Iris pigment epithelial cell (primary cell): ENCODE results near the gene FAM98A.

Source experiments
- DNase-seq: peaks from one replicate; pipeline ENCODE4 v3.0.0-alpha.2; 2011; ENCODE audit warnings: low read depth

FAM98A gene

DNA sequence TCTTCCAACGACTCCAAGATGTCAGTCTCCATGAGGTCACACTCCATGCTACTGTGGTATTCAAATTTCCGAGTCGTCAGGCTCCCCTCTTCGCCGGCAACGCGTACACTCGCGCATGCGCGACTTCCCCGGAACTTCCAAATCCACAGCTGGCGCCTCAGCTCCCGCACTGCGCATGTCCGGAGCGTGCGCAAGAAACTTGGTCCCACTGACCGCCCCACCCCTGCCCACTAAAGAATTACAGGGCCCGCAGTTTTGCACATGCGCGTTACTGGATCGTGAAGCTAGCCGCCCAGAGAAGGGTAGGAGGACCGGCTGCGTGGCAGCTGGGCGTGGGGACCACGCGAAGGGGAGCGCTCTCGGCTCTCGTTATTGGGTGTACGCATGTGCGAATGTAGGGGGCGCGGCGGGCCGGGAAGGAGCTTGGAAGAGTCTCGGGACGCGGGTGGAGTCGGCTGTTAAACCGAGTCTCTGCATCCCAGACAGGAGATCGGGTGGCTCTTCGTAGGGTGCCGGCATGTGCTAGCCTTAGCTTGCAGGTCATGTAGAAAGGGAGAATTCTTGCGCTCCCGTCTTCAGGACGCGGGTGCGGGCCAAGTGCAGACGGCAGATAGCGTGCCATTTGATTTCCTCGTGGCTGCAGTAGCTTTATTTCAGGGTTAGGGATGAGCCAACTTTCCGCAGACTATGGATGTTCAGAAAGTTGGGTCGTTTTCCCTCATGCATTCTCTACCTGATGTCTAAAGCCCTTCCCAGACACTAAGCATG is at the start of gene FAM98A:
Gene FAM98A, minus strand, starts transcription at position 125 of the 768 bp plus-strand sequence. Its CDS starts 78 bp downstream, at position 47.
- peak; percentile 98 for DNase-seq

DNA sequence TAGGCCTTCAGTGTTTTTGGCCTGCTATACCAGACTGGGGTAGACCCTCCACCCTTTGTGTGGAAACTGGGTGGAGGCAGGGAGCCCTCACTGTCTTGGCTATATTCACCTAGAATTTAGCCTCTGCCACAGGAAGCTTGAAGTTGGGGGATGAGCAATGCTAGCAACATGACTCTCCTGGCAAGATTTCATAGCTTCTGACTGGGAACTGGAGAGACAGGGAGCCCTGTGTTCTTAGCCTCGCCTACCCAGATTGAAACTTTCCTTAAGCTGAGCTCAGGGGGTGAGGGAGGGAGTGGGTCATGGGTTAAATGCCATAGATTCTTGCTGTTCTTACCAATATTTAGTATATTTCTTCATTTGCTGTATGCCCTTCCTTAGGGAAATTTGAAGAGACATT is 46.8 kb upstream of the FAM98A start:
- DNase-seq, result peak; percentile 60

DNA sequence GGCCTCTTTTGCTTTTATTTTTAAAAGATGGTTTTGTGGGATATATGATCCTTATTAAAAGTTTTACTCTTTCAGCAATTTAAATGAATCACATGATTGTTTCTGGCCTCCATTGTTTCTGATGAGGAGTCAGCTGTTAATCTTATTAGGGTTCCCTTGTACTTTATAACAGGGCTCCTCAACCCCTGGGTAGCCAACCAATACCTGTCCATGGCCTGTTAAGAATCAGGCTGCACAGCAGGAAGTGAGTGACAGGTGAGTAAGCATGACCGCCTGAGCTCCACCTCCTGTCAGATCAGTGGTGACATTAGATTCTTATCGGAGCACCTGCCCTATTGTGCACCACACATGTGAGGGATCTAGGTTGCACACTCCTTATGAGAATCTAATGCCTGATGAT is 45.1 kb upstream of the FAM98A start:
- no peak for DNase-seq

DNA sequence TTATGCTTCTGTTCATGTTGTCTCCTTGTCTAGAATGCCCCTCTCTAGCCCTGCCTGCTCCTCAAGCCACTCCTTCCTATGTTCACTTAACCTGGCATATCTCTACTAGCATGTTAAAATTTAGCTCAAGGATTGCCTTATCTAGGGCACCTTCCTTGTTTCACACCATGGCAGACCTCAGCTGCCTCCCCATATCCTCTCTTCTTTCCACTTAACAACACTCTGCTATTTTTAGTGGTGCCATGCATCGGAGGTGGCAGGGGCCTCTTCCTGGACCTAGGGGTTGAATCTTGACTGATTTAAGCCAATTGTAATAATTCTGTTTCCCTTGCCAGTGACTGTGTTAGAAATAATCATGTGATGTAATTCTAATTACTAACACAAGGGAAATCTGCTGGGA is 36.9 kb upstream of the FAM98A start:
- no peak for DNase-seq

DNA sequence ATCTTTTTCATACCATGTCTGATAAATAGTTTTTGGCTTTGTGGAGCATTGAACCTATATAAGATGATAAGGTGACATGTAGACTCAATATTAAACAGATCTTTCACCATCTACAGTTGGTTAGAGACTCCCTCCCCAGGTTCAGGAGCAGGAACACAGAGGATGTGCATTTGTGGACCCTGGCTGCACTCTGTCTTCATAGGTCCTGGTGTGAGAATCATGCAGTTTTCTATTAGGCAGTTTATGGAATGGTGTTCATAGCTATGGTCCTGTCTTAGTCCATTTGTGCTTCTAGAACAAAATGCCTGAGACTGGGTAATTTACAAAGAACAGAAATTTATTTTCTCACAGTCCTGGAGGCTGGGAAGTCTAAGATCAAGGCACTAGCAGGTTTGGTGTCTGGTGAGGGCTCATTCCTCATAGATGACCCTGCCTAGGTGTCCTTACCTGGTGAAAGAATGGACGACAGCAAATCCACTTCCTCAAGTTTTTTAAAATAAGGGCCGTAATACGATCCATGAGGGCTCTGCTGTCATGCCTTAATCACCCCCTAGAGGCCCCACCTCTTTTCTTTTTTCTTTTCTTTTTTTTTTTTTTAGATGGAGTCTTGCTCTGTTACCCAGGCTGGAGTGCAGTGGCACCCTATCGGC is 35.3 kb upstream of the FAM98A start:
- DNase-seq, result no peak

DNA sequence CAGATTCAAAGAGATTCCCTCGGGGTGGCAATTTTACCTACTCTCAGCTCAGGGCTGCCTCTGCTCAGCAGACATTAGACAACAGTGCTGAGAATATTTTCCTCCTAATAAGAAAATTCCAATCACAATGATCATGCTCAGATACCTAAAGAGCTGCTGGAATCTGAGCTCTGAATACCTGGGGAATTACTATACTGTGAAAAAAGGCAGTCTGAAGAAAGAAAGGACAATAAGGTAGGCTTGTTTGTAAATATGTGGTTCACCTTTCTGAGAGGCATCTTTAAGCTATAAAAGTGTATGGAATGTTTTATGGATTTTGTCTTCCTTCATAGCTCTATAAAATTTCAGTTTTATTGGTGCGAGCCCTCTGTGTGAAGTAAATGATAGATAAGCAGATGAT is 34.2 kb upstream of the FAM98A start:
- no peak for DNase-seq

DNA sequence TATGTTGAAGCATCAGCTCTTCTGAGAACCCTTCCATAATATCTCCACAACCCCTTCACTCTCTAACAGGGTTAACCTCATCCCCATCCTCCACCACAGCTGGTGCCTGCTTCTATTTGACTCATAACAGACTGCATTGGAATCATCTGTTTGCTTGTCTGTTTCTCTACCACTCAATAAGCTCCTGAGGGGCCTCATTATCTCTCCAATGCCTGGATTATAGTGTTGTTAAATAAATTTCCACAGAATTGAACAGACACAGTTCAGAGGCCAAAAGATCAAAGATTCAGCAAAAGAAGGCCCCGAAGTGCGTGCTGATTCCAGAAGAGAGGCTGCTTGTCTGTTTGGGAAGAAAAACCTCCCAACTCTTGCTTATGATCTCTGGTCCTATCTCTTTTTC is 33.7 kb upstream of the FAM98A start:
- DNase-seq, result no peak

DNA sequence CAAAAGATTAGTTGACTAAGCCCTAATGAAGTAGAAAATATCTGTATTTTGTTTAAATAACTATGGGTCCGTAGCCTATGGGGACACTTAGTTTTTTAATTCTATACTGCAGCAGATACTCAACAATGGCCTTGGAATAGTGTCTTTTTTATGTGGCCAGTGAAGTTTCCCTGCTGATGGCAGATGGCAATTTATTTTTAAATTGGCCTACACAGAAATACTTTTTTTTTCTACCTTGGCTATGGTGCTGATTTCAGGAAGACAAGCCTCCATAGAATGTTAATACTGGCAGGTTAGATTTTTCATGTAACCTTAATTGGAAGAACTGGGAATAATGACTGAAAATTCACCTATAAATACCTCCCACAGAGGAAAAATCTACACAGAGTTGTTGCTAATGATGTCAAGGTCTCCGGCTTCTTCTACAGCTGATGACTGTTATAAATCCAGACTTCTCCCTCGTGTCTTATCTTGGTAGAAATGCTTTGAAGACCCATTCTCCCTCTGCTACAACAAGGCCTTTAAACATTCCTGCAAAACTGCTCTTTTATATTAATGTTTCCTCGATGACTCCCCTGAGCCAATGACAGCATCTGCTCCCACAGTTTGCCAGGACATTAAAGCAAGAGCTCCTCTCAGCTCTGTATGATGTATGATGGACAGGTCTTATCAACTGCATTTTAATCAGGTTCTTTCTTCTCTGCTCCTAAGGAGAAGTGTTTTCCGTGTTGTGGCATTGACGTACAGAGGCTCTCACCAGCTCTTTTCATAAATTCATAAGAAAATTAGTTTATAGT is 29.1 kb upstream of the FAM98A start:
- no peak for DNase-seq

DNA sequence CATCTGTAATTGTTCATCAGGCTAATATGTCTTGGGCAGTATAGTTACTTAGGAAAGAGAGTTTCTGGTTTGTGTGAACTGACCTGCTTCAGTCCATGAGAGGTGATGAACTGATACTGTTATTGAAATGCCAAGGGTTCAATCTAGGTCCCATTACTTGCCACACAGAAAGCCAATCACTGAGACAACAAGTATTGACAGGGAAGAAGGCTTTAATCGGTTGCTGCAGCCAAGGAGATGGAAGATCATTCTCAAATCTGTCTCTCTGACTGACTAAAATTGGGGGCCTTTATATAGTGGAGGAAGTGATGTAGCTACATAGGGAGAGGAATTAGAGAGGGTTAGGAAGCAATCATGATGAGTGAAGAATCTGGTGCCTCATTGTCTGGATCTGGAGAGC is 19.9 kb upstream of the FAM98A start:
- no peak for DNase-seq

DNA sequence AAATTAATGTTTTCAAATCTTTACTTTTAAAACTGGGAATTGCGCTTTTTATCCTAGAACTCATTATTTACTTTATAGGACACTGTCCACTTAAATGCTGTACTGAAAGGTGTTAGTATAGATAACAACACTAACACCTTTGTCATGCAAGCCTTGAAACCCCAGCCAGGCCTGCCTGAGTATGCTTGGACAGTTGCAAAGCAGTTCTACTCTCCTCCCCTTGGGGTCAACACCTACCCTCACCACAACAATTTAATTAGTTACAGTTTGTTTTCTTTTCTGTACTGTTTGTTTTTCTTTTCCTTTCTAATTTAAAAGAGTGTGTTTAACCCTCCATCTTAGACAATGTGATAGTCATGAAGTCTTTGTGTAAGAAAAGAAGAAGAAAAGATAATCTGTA is 18.9 kb upstream of the FAM98A start:
- no peak for DNase-seq

DNA sequence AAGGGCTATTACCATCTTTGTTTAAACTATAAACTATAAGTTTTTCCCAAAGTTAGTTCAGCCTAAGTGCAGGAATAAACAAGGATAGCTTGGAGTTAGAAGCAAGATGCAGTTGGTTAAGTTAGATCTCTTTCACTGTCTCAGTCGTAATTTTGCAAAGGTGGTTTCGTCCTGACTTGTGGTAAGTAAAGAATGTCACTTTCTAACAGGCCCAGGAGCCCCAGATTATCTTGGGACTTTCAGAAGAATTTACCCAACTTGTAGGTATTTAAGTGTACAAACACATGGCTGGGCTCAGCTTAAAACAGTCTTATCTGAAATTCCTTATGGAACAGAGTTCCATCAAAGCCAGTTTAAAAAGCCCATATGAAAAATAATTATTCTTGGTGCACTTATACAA is 18.3 kb upstream of the FAM98A start:
- DNase-seq, result no peak

DNA sequence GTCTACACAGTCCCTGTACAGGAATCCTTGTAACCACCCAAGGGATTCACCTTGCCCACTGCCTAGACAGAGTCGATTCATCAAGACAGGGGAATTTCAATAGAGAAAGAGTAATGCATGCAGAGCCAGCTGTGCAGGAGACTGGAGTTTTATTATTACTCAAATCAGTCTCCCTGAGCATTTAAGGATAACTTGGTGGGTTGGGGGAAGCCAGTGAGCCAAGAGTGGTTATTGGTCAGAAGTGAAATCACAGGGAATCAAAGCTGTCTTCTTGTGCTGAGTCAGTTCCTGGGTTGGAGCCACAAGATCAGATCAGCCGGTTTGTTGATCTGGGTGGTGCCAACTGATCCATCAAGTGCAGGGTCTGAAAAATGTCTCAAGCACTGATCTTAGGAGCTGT is 17.8 kb upstream of the FAM98A start:
- peak; percentile 43 for DNase-seq

DNA sequence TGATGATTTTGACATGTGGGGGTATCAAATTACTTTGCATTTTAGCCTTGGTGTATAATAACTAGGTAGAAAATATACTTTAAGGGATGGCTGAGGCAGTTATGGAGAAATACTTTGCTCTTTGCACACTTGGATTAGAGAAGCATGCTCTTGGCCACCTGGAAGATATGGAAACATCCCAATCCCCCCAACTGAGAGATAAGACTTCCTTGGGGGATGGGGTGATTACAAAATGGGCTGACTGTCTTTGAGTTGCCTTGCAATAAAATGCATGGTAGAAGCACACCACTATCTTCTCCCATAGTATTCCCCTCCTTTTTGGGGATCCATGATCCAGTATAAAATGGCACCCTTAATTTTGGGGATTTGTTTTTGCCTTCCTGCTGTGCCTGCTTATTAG is 15.1 kb upstream of the FAM98A start:
- peak; percentile 4 for DNase-seq

DNA sequence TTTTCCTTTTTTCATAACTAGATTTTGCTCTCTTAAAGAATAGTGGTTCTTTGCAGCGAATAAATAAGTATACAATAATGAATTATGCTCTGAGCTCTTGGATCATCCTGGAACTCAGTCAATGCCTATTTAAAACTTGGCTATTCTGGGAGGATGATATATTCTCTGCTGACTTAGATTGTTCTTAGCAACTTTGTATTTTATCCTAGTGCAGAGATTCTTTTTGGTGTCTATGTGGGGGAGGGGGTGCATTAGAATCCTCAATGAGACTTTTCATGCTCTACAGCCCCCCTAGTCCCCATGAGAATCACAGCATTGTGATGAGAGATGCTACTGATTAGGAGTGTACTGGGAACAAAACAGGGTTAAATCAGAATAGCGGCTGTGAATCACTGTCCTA is 8.8 kb upstream of the FAM98A start:
- DNase-seq, result no peak

DNA sequence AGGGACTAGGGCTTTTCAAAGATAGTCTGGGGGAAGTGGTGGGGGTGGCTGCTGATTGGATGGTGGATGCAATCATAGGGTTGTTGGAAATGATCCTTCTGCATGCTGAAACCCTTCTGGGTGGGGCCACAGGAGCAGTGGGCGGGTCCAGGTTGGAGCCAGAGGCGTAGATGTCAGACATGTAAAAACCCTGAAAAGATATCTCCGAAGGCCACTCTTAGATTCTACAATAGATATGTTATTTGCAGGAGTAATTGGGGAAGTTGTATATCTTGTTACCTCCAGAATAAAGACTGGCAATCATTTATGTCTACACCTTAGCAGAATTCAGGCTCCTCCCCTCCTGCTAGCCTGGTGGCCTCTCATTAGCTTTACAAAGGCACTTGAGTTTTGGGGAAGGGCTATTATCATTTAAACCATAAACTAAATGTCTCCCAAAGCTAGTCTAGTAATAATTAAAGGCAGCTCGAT is 8.2 kb upstream of the FAM98A start:
- no peak for DNase-seq

DNA sequence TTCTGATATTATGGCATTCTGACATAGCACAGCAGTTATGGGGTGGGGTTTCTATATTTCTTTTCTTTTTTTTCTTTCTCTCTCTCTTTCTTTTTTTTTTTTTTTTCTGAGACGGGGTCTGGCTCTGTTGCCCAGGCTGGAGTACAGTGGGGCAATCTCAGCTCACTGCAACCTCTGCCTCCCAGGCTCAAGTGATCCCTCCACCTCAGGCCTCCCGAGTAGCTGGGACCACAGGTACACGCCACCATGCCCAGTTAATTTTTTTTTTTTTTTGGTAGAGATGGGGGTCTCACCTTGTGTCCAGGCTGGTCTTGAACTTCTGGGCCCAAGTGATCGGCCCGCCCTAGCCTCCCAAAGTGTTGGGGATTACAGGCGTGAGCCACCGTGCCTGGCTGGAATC is 7.5 kb upstream of the FAM98A start:
- no peak for DNase-seq

DNA sequence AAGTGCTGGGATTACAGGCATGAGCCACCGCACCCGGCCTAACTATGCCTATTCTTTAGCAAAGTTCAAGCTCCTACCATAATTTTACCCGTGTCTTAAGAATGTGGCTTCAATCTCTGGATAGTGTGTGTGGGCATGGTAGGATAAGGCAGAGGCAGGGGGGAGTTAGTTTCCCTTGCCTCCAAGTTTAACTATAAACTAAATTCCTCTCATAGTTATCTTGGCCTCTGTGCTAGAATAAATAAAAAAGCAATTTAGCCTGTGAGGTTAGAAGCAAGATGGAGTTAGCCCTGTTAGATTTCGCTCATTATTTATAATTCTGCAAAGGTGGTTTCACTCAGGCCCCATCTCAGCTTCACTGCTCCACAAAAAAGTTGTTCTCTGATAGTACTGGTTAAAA is 7.0 kb upstream of the FAM98A start:
- no peak for DNase-seq

DNA sequence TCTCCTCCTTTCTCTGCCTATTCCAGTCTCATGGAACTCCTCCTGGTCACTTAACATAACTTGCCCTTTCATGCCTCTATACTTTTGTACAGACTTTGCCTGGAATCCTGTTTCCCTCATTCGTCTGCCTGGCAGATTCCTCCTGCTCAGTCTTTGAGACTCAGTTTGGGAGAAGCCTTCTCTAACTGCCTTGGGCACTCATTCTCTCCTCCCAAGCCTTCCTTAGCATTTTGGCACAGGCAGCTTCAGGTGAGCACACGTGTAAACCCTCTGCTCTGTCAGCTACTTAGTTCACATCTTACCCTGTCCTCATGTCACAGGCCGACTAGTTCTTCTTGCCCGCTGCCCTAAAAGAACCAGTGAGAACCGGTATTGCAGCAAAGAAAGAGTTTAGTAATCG is 6.0 kb upstream of the FAM98A start:
- DNase-seq, result no peak

DNA sequence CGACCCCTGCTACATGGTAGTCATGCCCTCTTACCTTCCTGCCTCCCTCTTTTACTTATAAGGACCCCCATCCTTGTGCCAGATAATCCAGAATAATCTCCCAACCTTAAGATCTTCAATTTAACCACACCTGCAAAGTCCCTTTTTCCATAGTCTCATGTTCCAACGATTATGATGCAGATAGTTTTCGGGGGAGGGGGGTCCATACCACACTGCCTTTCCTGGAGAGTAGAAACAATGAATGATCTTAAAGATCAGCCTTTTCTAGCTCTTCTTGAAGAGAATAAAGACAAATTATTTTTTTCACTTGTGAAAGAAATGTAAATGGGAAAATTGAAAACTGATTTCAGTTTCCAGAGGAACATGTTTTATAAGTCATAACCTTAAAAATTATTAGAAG is 4.3 kb upstream of the FAM98A start:
- DNase-seq, result no peak

DNA sequence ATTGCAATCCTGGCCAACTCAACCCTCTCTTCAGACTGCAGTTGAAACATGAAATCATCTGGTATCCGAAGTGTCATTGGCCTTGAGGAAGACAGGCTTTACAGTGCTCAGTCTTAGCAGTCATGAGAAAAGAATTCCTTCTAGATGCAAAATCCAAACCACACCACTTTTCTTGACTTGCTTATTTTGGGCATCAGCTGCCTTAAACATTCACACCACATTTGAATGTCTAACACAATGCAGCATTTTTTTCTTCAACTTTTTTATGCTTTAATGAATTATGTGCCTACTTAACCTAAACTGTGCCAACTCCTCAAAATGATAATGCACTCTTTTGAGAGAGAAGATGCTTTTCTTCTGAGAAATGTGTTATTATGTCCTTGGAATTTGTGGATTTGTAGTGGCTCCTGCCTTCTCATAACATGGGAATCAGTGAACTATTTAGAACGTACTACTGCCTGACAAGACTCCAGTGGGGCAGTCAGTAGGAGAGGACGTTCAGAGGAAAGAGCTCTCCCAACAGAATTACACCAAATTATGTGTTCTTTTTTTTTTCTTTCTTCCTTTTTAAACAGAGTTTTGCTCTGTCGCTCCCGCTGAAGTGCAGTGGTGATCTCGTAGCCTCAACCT is 3.2 kb upstream of the FAM98A start:
- peak; percentile 37 for DNase-seq

DNA sequence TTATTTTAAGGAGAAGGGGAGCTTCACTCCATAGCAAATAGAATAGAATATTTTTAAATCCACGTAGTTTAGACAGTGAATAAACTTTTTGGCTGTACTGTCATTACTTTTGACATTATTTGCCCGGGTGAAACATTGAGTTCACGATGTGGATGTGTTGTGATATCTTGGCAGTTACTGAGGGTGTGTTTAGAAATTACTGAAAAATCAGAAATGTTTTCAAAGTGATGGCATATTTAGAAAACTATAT is 769 bp upstream of the FAM98A start:
- no peak for DNase-seq

DNA sequence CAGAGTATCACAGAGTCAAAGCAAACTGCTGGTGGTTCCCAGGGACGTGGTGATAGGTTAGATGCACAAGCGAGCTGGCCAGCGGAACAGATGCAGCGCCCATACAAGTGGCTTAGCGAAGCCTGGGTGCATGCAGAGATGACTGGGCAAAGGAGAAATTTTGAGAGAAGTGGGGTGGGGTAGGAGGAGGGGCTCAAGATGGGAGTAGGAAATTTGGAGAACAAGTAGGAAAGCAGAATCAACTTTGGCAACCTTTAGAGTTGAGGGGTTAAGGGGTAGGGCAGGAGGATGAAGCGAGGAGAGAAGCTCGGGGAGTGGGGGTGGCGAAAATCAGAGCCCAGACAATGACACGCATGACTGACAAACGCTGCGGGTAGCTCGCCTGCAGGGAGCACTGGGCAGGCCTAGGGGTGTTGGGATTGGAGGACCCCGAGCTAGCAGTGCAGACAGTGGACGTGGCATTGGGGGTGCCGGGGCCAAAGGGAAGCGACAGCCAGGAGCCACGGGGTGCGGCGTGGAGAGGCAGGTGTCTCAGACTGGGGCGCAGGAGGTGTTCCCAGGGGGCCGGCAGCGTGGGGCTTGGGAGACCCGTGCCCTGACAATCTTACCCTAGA is 431 bp downstream of the FAM98A start:
- DNase-seq, result peak; percentile 73
